NCI-H2107 treated with DMSO at 0.1 percent for 48 hours (cell line): Measurements from ENCODE around the gene CUBN.

Experiments used
- DNase-seq: peaks from one replicate; lab custom pipeline; 2025; ENCODE audit not compliant: unreplicated experiment; lab: John Stamatoyannopoulos, UW

Gene CUBN

DNA sequence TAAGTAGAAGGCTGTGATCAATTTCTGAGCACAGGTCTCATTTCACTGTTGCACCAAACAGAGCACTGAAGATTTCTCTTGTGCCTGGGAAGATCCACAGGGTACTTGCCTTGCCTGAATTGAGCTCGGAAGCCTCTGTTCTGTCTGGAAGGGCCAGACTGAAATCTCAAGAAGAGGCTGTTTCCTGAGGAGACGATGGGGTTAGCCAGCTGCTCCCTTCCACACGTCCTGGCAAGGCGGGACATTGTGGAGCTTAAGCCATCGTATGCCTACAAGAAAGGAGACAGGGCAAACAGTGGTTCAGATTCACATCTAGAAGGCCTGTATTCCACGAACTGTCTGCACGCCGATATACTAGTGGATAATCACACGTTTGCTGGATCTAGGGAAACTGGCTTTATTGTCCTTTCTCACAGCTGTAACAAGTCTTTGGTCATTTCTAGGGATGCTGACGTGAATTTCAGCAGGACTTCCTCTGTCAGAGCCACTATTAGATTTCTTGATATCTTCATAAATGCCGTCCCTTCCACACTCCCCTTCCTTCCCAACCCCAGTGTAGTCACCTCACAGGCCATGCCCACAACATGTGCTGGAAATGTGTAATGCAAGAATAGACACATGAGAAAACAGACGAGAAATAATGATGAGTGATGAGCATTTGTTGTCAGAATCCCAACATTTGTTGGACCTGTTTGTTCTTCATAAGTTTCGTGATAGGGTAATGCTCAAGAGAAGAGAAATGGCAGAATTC, 175.2 kb downstream of the CUBN start:
- no peak for DNase-seq

- DNase-seq, result no peak
Observed at GRCh38 chr10:16953270-16953669, 176.3 kb downstream of the CUBN start.

DNA sequence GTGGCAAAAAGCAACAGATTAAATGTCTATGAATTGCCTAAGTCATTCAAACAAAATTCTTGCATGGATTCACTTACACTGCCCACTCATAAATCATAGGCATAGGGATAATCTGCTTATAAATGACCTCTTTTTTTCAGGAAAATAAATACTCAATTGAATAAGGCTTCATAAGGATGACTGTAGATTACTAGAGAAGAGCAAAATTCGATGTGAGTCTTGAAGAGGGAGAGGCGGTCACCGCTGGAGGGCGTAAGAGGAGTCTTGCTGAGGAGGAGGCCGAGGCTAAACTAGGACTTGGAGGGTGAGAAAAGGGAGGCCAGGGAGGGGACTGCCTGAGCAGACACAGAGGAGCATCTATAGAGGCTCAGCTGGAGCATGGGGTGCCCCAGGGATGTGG, 177.0 kb downstream of the CUBN start:
- no peak for DNase-seq

- DNase-seq, result no peak
Observed at GRCh38 chr10:16952080-16952479, 177.5 kb downstream of the CUBN start.

DNA sequence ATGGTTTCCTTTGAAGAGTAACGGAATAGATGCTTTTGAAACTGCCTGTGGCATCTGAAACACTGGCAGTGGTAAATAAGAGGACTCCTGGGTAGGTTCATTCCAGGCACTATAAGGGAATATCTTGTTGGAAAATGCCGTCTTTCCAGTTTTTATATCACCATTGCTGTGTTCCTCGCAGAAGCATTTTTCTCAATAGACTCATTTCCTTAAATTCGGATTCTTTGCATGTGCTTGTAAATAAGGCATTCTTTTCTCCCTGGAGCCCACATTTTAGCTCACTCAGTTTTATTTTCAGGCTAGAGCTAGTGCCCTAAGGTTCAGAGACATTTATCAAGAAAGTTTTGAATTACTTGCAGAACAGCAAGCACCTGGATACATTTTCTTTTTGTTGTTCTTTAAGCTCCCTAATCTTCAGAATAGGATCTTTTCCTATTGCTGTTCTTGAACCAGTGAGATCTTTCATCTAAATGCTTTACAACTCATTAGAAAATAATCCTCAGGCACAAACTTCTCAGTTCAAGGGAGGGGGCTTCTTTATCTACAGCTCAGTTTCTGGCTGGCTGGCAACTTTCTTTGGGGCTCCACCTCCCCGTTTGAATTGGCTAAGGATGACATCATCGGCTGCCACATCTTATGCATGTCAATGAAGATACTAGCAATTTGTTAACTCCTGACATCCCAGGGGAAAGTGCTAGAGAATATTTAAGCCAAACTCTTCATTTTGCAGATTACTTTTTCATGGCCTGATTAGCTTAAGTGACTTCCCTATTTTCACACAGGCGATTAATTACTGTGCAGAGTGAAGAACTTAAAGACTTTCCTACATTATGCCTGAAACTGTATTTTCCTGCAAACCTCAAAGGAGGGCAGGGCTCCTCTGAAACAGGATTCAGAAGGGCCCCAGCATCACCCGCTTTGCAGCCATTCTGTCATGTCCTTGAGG, 178.7 kb downstream of the CUBN start:
- no peak for DNase-seq

DNA sequence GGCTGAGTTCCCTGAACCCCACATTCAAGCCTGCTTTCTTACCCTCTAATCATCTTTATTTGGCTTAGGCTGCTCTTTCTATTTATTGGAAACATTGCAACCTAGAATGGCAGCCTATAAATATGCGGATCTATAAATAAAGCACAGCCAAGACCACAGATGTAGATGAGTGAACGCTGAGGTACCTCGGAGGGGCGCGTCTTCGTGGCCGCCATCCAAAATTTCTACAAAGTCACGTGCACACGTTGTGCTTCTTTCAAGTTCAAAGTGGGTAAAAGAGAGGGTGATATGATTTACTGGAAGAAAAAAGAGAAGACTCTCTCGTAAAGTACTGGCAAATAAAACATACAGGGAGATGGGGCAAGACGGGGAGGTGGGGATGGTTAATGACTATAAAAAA, 179.8 kb downstream of the CUBN start:
- DNase-seq, result no peak

DNA sequence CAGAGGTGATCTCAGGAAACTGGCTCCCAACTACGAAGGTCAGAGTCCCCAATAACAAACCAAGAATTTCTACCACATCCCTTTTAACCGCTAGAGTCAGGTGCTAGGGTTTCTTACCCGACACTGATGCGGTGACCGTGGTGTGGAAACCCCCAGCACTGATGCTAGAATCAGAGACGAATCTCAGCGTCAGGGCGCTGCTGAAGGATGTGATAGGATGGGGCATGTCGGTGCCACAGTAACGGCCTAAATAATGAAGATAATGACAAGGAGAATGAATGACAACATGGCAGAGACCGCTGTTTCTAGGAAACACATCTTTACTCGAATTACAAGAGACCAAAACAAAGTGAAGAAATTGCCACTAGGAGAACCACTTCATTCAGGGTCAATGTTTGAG, 181.2 kb downstream of the CUBN start:
- DNase-seq, result no peak

DNA sequence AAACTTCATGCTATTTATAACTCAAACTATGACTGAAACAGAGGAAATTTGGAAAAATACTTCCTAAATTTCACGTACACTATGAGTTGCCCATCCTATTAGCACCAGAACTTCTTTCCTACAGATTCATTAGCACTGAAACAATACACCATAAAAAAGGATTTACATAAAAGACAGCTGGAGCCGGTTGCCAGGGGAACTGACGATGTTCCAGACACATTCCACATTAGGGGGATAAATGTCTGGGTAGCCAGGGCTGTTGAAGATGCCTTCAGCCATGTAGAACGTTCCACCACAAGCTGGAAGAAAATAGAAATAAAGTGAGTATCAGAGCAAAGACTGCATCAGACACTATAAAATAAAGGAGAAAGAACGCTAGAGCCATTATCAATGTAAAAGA, 182.5 kb downstream of the CUBN start:
- DNase-seq, result no peak

DNA sequence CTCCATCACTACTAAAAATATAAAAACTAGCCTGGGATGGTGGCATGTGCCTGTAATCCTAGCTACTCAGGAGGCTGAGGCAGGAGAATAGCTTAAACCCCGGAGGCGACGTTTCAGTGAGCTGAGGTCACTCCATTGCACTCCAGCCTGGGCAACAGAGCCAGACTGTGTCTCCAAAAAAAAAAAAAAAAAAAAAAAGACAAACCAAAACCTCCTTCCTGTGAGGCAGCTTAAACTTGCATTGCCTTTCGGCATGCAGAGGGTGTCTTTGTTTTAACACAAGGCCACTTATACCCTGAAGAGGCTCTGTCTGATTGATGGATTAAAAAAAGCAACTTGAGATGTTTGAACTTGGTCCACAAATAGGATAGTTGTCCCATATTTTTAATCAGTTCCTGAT, 184.0 kb downstream of the CUBN start:
- DNase-seq, result no peak

DNA sequence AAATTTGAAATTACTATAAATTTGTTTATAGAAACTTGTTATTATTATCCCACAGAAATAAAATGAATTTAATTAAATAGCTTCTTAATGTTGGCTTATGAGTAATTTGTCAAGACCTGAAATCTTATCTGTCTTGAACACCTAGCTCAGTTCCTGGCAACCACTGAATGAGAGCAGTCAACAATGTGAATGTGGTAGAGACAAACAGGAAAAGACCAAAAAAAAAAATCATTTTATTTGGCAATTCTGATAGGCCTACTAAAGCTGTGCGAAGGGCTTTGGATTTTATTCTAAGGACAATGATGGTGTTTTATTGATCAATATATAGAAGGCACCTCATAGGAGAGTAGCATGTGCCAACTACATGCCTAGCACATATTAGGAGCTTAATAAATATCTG, 184.6 kb downstream of the CUBN start:
- no peak for DNase-seq

DNA sequence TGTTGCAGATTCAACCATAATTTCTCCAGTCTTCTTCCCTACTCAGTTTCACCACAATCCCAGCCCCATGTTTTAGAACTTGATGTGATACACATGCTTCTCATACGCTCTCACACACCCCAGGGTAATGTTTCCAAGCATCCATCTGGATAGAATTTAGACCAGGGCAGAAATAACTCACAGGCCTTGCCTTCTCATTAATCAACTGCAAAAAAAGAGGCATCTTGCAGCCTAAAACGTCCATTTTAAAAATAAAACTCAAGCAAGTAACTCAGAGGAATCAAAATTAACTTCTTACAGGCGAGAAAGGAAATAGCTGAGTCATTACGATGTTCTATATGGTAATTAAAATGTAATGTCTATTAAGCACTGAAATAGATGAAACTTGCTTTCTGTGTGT, 185.2 kb downstream of the CUBN start:
- DNase-seq, result no peak

DNA sequence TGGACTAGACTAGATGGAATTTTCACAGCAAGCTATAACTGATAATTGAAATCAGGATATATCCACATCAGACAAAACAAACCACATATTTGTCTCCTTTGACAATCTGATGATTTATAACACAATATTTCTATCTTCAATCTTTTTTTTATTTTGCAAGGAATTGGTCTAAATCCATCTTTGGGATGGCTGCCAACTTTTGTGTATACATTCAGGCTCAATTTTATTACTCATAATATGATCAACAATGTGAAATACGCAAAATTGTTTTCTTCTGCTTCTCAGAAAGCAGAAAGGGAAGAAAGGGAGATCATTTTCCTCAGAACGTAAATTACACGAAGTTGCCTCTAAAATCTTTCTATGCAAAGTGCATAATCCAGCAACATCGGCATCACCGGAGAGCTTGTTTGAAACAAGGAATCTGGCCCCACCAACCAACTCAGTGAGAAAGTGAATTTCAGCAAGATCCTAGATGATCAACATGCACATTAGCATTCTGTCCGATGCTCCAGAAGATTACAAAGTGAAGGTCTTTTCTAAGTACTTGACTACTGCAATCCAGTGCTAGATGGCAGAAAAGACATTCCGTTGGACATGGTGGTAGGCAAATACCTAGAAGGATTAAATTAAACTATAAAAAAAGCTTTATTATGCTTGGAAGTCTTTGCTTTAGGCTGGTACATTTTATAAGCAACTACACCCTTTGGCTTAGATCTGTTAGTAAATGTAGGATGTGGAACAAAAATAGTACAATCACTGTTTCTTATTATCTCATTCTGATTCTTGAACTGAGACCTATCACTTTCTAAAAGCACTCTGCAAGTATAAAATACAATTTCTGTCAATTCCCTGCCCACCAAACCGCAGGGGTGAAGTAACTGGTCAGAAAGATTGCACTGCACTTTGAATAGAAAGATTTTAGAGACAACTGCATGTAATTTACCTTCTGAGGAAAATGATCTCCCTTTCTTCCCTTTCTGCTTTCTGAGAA, 186.0 kb downstream of the CUBN start:
- no peak for DNase-seq

GRCh38 chr10:16942381-16943078, 187.1 kb downstream of the CUBN start:
- DNase-seq, result no peak

DNA sequence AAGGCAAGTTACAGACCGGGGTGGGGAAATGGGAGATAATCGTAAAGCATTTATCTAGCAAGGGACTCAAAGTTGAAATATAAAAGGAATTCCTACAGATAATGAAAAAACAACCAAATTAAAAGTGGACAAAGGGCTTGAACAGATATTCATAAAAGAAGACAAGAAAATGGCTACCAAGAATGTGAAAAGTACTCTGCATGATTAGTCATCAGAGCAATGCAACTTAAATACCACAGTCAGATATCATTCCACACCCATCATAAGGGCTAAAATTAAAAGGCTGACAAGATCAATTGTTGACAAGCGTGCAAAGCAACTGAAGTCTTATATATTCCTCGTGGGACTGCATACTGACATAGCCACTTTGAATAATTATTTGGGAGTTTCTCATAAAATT, 187.7 kb downstream of the CUBN start:
- no peak for DNase-seq

GRCh38 chr10:16941067-16941466, 188.5 kb downstream of the CUBN start:
- no peak for DNase-seq

DNA sequence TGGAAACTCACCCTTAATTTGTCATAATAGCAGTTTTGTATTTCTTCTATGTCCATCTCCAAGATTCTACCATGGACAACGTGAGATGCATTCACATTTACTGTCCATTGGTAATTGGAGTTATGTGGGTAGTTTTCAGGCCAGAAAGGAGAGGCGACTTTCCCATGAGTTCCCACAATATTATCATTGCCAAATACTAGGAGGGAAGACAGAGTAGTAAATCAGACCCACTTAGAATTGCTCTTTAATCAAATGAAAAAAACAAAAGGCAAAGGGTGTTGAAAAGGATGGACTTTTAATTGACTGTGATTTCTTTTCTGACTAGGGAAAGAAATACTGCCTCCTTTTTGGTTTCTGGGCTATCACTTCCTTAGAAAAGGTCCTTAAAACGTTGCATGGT, 190.7 kb downstream of the CUBN start:
- DNase-seq, result no peak

- no peak for DNase-seq
Observed at GRCh38 chr10:16934461-16934860, 195.2 kb downstream of the CUBN start.

DNA sequence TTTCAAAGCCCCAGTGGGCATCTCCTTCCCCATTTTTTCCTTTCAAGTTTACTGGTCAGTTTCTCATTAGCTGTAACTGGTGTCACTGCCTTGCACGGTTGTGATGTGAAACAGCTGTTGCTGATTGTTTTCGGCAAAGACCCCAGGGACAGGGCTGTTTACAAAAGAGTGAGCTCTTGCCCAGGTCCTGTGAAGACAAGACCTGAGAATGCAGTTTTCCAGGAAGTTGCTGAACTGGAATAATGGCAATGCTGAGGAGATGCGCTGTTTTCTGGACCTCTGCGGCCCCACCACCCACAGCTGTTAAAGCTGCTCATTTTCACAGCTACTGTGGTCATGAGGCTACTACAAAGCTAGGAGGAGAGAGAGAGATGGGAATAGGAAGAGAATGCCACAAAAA, 195.8 kb downstream of the CUBN start:
- DNase-seq, result no peak

DNA sequence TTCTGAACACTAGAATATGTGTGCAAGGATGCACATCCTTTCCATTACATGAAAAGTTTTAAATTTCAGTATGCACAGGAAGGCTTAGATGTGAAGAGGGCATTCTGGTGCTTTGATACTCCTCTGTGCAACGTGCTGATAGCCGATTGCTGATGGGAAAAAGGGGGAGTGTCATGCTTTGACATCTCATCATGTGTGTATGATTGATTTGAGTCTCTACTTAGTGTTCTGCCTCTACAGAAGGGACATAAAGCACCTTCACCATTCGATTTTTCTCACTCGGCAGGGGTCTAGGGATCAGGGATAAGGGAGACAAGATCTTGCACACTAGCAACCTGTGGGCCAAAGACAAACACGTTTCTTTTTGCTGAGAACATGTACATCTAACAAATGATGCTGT, 197.7 kb downstream of the CUBN start:
- no peak for DNase-seq

DNA sequence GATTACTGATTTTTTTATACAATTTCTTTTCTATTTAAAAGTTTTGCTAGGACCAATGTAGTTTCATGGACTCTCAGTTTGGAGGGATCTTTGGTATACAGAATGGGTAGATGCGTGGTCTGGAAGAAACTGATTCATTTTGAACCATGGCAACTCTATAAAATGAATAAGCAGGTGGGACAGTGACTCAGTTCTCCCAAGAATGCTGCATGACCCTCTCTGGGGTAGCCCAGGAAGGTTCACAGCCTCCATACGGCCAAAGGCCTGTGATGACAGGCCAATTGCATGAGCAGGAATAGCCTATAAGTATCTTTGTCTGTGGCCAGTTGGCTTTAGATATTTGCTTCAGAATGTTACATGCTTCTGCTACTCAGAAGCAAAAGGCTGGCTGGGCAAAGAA, 199.1 kb downstream of the CUBN start:
- DNase-seq, result no peak

GRCh38 chr10:16929069-16929468, 200.5 kb downstream of the CUBN start:
- DNase-seq, result no peak
